K562 (cell line): ENCODE data around the gene USP49. TPM values are rescaled to one million over a fixed set of nuclear protein-coding genes. Genes with fewer than 3 reads are reported as not detected.
A peak's percentile ranks its signal among the peaks of the same experiment; 100 is the strongest.

Experiments used
- ATF6 ChIP-seq: sonication (generic); formaldehyde crosslinking; IDR thresholded peaks from 2 replicates; pipeline ENCODE4 v1.4.0; 2020; ENCODE audit warnings: mild to moderate bottlenecking, missing genetic modification reagents
- ELF4 ChIP-seq: fragments of 450-650 bp; formaldehyde crosslinking; IDR thresholded peaks from 2 replicates; pipeline ENCODE4 v1.4.0; 2022; ENCODE audit warnings: missing genetic modification characterization
- FOXP4 ChIP-seq: sonication (generic); formaldehyde crosslinking; IDR thresholded peaks from 2 replicates; pipeline ENCODE4 v1.8.0; 2022; ENCODE audit warnings: mild to moderate bottlenecking, missing genetic modification reagents, borderline replicate concordance
- HNRNPK ChIP-seq: fragments of 200-400 bp; formaldehyde crosslinking; IDR thresholded peaks from one replicate; pipeline ENCODE4 v1.6.1; 2018; ENCODE audit warnings: mild to moderate bottlenecking, low read depth, low read length; ENCODE audit not compliant: poor library complexity, severe bottlenecking
- NFXL1 ChIP-seq: fragments of 450-650 bp; formaldehyde crosslinking; IDR thresholded peaks from 2 replicates; pipeline ENCODE4 v1.4.0; 2021; ENCODE audit warnings: mild to moderate bottlenecking
- NR4A1 ChIP-seq, 2 experiments: fragments of 250-450 bp in 1 of 2; fragments of 450-650 bp in 1 of 2; sonication (Bioruptor Pico) in 1 of 2; IDR thresholded peaks; 2 replicates each; pipeline versions ENCODE4 v1.4.0 to v1.6.1; 2016 to 2020; ENCODE audit warnings: mild to moderate bottlenecking in 2 of 2, missing compliant biosample characterization in 1 of 2, missing genetic modification characterization in 1 of 2, moderate library complexity in 1 of 2
- PHTF2 ChIP-seq: fragments of 250-450 bp; sonication (Bioruptor Pico); IDR thresholded peaks from 2 replicates; pipeline ENCODE4 v1.5.0; 2021; ENCODE audit warnings: mild to moderate bottlenecking
- POLR2AphosphoS5 ChIP-seq: IDR thresholded peaks from 2 replicates; pipeline ENCODE4 v1.6.1; 2011; ENCODE audit warnings: mild to moderate bottlenecking, low read depth, low read length, moderate library complexity; ENCODE audit not compliant: control insufficient read depth, insufficient read depth
- RBFOX2 ChIP-seq: fragments of 200-400 bp; formaldehyde crosslinking; IDR thresholded peaks from 2 replicates; pipeline ENCODE4 v1.6.1; 2017; ENCODE audit warnings: low read depth, mild to moderate bottlenecking, low read length, moderate library complexity
- SETDB1 ChIP-seq: IDR thresholded peaks from one replicate; pipeline ENCODE4 v1.6.1; 2012; ENCODE audit warnings: low read length, control low read depth, inconsistent platforms
- SIN3B ChIP-seq: fragments of 450-650 bp; IDR thresholded peaks from 2 replicates; pipeline ENCODE4 v1.6.1; 2017; ENCODE audit warnings: low read depth, mild to moderate bottlenecking, moderate library complexity
- SRSF7 ChIP-seq: fragments of 200-400 bp; formaldehyde crosslinking; optimal IDR thresholded peaks from 2 replicates; pipeline ENCODE3; 2017; ENCODE audit warnings: mild to moderate bottlenecking, low read depth, low read length
- ZNF134 ChIP-seq: fragments of 250-450 bp; sonication (Bioruptor Pico); conservative IDR thresholded peaks from 2 replicates; pipeline ENCODE4 v1.4.0; 2020
- ZNF239 ChIP-seq: fragments of 250-450 bp; sonication (Bioruptor Pico); IDR thresholded peaks from 2 replicates; pipeline ENCODE4 v1.4.0; 2020; ENCODE audit warnings: mild to moderate bottlenecking
- ZNF263 ChIP-seq: sonication (generic); formaldehyde crosslinking; IDR thresholded peaks from 2 replicates; pipeline ENCODE4 v1.8.0; 2022; ENCODE audit warnings: mild to moderate bottlenecking, missing genetic modification reagents, borderline replicate concordance
- polyA plus RNA-seq, 8 experiments: library from polyadenylated mRNA; depleted of rRNA in 4 of 8; stranded (reverse) in 5 of 8; unstranded in 3 of 8; fragments of >200 nt; fragmentation: Nextera tagmentation in 2 of 8; fragmentation: Illumina TruSeq in 1 of 8; extraction: Ambion mirVana in 2 of 8; extraction: Trizol in 1 of 8; gene quantifications; 2 replicates each; pipeline versions ENCODE4 v1.2.1 to v1.2.3, GENCODE V29; 2011 to 2014; ENCODE audit warnings: inconsistent platforms in 1 of 8, missing spikeins in 1 of 8
- total RNA-seq, 7 experiments: library from RNA; depleted of rRNA in 6 of 7; stranded (reverse); fragments of >200 nt in 6 of 7; fragmentation: Illumina TruSeq in 2 of 7; extraction: Trizol in 2 of 7; gene quantifications; 2 replicates each; pipeline versions ENCODE4 v1.2.1 to v1.2.3, GENCODE V29; 2011 to 2021; ENCODE audit warnings: low replicate concordance in 1 of 7
- TF ChIP-seq, protein P1 (sequence below): IDR thresholded peaks from 3 replicates; pipeline ENCODE4 v1.6.1; 2011; ENCODE audit warnings: borderline replicate concordance, mild to moderate bottlenecking, moderate library complexity; ENCODE audit not compliant: insufficient read length; ENCODE audit errors: extremely low read depth
- TF ChIP-seq, protein P2 (sequence below): sonication (generic); formaldehyde crosslinking; IDR thresholded peaks from 2 replicates; pipeline ENCODE4 v1.8.0; 2022; ENCODE audit warnings: mild to moderate bottlenecking, missing genetic modification reagents

Gene USP49
- total and polyA plus RNA-seq, 9 of the 15 experiments (the other 6 are each of a cell fraction or from before 2014, with no cell fraction given), result 1.0 to 9.9 (median 6.5) TPM

GRCh38 chr6:41941280-41942066 lies 46.3 kb upstream of the USP49 start, which contains the start of gene CCND3 (continued):
- TF ChIP-seq FOXP4 (peak; percentile 47; the same call in 1 of the 2 replicates), NFXL1 (no peak), ZNF134 (CRISPR knock-in tag) (no peak), ATF6 (peak; percentile 75; the same call in 1 of the 2 replicates), HNRNPK (peak; percentile 16), RBFOX2 (peak; percentile 77), SIN3B (peak; percentile 80), NR4A1 (CRISPR knock-in tag; IDR thresholded peaks at IDR 0.05) (no peak), NR4A1 (tag; IDR thresholded peaks at IDR 0.05) (no peak), ZNF263 (CRISPR knock-in tag) (no peak; the same call in 1 of the 2 replicates), PHTF2 (CRISPR knock-in tag) (no peak), ZNF239 (CRISPR knock-in tag) (0 out of 2 replicates have a peak, but pooled peaks have one; percentile 5), SETDB1 (no peak), ELF4 (CRISPR knock-in tag) (no peak), POLR2AphosphoS5 (peak; percentile 66), SRSF7 (no peak)
- TF ChIP-seq, protein P1, sequence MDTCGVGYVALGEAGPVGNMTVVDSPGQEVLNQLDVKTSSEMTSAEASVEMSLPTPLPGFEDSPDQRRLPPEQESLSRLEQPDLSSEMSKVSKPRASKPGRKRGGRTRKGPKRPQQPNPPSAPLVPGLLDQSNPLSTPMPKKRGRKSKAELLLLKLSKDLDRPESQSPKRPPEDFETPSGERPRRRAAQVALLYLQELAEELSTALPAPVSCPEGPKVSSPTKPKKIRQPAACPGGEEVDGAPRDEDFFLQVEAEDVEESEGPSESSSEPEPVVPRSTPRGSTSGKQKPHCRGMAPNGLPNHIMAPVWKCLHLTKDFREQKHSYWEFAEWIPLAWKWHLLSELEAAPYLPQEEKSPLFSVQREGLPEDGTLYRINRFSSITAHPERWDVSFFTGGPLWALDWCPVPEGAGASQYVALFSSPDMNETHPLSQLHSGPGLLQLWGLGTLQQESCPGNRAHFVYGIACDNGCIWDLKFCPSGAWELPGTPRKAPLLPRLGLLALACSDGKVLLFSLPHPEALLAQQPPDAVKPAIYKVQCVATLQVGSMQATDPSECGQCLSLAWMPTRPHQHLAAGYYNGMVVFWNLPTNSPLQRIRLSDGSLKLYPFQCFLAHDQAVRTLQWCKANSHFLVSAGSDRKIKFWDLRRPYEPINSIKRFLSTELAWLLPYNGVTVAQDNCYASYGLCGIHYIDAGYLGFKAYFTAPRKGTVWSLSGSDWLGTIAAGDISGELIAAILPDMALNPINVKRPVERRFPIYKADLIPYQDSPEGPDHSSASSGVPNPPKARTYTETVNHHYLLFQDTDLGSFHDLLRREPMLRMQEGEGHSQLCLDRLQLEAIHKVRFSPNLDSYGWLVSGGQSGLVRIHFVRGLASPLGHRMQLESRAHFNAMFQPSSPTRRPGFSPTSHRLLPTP, result no peak
- TF ChIP-seq, protein P2, sequence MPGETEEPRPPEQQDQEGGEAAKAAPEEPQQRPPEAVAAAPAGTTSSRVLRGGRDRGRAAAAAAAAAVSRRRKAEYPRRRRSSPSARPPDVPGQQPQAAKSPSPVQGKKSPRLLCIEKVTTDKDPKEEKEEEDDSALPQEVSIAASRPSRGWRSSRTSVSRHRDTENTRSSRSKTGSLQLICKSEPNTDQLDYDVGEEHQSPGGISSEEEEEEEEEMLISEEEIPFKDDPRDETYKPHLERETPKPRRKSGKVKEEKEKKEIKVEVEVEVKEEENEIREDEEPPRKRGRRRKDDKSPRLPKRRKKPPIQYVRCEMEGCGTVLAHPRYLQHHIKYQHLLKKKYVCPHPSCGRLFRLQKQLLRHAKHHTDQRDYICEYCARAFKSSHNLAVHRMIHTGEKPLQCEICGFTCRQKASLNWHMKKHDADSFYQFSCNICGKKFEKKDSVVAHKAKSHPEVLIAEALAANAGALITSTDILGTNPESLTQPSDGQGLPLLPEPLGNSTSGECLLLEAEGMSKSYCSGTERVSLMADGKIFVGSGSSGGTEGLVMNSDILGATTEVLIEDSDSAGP (CRISPR knock-in tag), result no peak
